ENCODE data around the gene PPP4C.
A peak's percentile ranks its signal among the peaks of the same experiment; 100 is the strongest.
"Not testable (repeated sequence)": the region's sequence is repeated elsewhere in the genome, so short reads cannot be mapped to it uniquely, and the experiment has no call there.

The PPP4C gene

GRCh38 chr16:30096862-30097563 is 21.2 kb downstream of the PPP4C start:
- DNase-seq (ENCODE audit: low spot score): no peak

- no peak for DNase-seq (ENCODE audit: low spot score)
Observed at GRCh38 chr16:30104090-30104489, 28.3 kb downstream of the PPP4C start.

- no peak for DNase-seq (ENCODE audit: low spot score)
Observed at GRCh38 chr16:30104492-30104891, 28.7 kb downstream of the PPP4C start.

- no peak for DNase-seq (ENCODE audit: low spot score)
Observed at GRCh38 chr16:30108059-30108850, 32.5 kb downstream of the PPP4C start.

- DNase-seq (ENCODE audit: low spot score): no peak
Observed at GRCh38 chr16:30110661-30111060, 34.9 kb downstream of the PPP4C start.

- DNase-seq (ENCODE audit: low spot score): peak; percentile 82
Observed at GRCh38 chr16:30112197-30113030, 36.6 kb downstream of the PPP4C start.

GRCh38 chr16:30113031-30113710 is 37.4 kb downstream of the PPP4C start, which contains the start of gene GDPD3:
Gene GDPD3 (minus strand): TSS chr16:30113537. CDS start chr16:30113478, 59 bp downstream.
- DNase-seq (ENCODE audit: low spot score): no peak

GRCh38 chr16:30113711-30114333 is 38.0 kb downstream of the PPP4C start:
- no peak for DNase-seq (ENCODE audit: low spot score)

GRCh38 chr16:30114411-30114810 is 38.6 kb downstream of the PPP4C start:
- no peak for DNase-seq (ENCODE audit: low spot score)

GRCh38 chr16:30114833-30115232 is 39.0 kb downstream of the PPP4C start:
- DNase-seq (ENCODE audit: low spot score): not testable (repeated sequence)

GRCh38 chr16:30115238-30115637 is 39.4 kb downstream of the PPP4C start:
- DNase-seq (ENCODE audit: low spot score): no peak

GRCh38 chr16:30116291-30117207 is 40.8 kb downstream of the PPP4C start:
- DNase-seq (ENCODE audit: low spot score): no peak

GRCh38 chr16:30117768-30118167 is 42.0 kb downstream of the PPP4C start:
- no peak for DNase-seq (ENCODE audit: low spot score)

GRCh38 chr16:30119428-30119827 is 43.6 kb downstream of the PPP4C start:
- DNase-seq (ENCODE audit: low spot score): no peak

GRCh38 chr16:30120340-30121105 is 44.7 kb downstream of the PPP4C start:
- no peak for DNase-seq (ENCODE audit: low spot score)

- peak; percentile 45 for DNase-seq (ENCODE audit: low spot score)
Observed at GRCh38 chr16:30121741-30122571, 46.2 kb downstream of the PPP4C start.

- no peak for DNase-seq (ENCODE audit: low spot score)
Observed at GRCh38 chr16:30122604-30123160, 46.9 kb downstream of the PPP4C start.

- no peak for DNase-seq (ENCODE audit: low spot score)
Observed at GRCh38 chr16:30124985-30125379, 49.2 kb downstream of the PPP4C start.
